ENCODE data around the gene NLRC5.

The NLRC5 gene

DNA sequence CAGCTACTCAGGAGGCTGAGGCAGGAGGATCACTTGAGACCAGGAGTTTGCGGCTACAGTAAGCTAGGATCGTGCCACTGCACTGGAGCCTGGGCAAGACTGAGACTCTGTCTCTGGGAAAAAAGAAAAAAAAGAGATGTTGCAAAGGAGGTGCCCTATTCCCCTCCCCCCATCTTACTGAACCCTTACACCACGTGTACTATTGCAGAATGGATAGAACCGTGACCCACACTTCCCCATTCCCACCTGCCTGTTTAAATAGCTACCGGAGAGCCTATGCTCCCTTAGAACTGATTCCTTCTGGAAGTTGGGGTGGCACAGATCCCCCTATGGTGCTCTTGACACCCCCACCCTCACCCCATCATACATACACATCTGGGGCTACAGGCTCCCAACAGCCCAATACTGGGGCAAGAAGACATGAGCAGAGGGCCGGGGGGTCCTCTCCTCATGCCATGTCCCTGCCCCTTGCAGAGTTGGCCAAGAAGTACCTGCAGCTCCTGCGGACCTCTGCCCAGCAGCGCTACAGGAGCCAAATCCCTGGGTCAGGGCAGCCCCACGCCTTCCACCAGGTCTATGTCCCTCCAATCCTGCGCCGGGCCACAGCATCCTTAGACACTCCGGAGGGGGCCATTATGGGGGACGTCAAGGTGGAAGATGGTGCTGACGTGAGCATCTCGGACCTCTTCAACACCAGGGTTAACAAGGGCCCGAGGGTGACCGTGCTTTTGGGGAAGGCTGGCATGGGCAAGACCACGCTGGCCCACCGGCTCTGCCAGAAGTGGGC lies 35.7 kb downstream of the NLRC5 start:
- H3K4me2 ChIP-seq (ENCODE audit: insufficient read depth, low read length, poor library complexity, severe bottlenecking), result no peak overlapping the region
- no peaks in the 10 kb centered on the region for H3K36me3 ChIP-seq (replicated peaks in 1 of 2; ENCODE audit: control insufficient read depth in 2 of 2, insufficient read depth in 2 of 2, low read length in 2 of 2)

DNA sequence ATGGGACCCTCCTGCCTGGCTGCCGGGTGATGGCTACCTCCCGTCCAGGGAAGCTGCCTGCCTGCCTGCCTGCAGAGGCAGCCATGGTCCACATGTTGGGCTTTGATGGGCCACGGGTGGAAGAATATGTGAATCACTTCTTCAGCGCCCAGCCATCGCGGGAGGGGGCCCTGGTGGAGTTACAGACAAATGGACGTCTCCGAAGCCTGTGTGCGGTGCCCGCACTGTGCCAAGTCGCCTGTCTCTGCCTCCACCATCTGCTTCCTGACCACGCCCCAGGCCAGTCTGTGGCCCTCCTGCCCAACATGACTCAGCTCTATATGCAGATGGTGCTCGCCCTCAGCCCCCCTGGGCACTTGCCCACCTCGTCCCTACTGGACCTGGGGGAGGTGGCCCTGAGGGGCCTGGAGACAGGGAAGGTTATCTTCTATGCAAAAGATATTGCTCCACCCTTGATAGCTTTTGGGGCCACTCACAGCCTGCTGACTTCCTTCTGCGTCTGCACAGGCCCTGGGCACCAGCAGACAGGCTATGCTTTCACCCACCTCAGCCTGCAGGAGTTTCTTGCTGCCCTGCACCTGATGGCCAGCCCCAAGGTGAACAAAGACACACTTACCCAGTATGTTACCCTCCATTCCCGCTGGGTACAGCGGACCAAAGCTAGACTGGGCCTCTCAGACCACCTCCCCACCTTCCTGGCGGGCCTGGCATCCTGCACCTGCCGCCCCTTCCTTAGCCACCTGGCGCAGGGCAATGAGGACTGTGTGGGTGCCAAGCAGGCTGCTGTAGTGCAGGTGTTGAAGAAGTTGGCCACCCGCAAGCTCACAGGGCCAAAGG lies 36.8 kb downstream of the NLRC5 start:
- H3K18ac ChIP-seq (ENCODE audit: low read length), result peak overlapping the region; percentile 61
- H3K4ac ChIP-seq (ENCODE audit: low read length), result no peak overlapping the region
- no peak overlapping the region for H3K4me3 ChIP-seq (ENCODE audit: low read length in 2 of 2)
- peak overlapping the region; percentile 78 for H3K9ac ChIP-seq (ENCODE audit: low read depth, low read length, poor library complexity)
- peaks cover 0 to 2% of the 10 kb centered on the region in 2 donors for H3K4me1 ChIP-seq (ENCODE audit: control insufficient read depth in 2 of 2, insufficient read depth in 1 of 2, low read depth in 1 of 2, low read length in 2 of 2)
- H2BK5ac ChIP-seq (ENCODE audit: low read length), result peak overlapping the region; percentile 62
- peaks cover 0 to 26% (median 0%) of the 10 kb centered on the region in 3 experiments for H3K27me3 ChIP-seq (ENCODE audit: control insufficient read depth in 3 of 3, insufficient read depth in 3 of 3, low read depth in 1 of 3, low read length in 3 of 3)
- peak overlapping the region; percentile 43 for H4K8ac ChIP-seq (ENCODE audit: low read depth, low read length)
- H2AFZ ChIP-seq (ENCODE audit: low read length), result no peak overlapping the region
- H4K91ac ChIP-seq (ENCODE audit: low read depth, low read length, poor library complexity), result no peak overlapping the region
- WGBS, 2 donors (ENCODE audit: extremely low coverage in 2 of 2, insufficient read length in 2 of 2, insufficient replicate concordance in 1 of 2), result no CpG with 5 or more reads among the region's 21 CpGs
- peak overlapping the region; percentile 41 for H2BK15ac ChIP-seq (ENCODE audit: low read length)
- H2BK12ac ChIP-seq (ENCODE audit: low read length), result no peak overlapping the region
- H3K14ac ChIP-seq (ENCODE audit: low read length), result no peak overlapping the region
- no peaks in the 10 kb centered on the region for H3K79me1 ChIP-seq (ENCODE audit: low read depth, low read length)
- H3K36me3 ChIP-seq (replicated peaks in 1 of 2; ENCODE audit: control insufficient read depth in 2 of 2, insufficient read depth in 2 of 2, low read length in 2 of 2), result no peaks in the 10 kb centered on the region
- H2AK5ac ChIP-seq (ENCODE audit: low read depth, low read length), result peak overlapping the region; percentile 51
- no peaks in the 10 kb centered on the region for H3K9me3 ChIP-seq (replicated peaks in 1 of 2; ENCODE audit: control insufficient read depth in 2 of 2, insufficient read depth in 1 of 2, low read depth in 1 of 2, low read length in 2 of 2)
- H3K4me2 ChIP-seq (ENCODE audit: insufficient read depth, low read length, poor library complexity, severe bottlenecking), result no peak overlapping the region
- no peak overlapping the region for H3K27ac ChIP-seq (replicated peaks; ENCODE audit: low read length)
- no peak for DNase-seq (ENCODE audit: low spot score)
- H3K23ac ChIP-seq (ENCODE audit: low read depth, low read length, poor library complexity), result peak overlapping the region; percentile 13
- no peak overlapping the region for H2BK120ac ChIP-seq (ENCODE audit: low read depth, low read length)

More for the DNA sequence above, 35.7 kb downstream of the NLRC5 start:
- Histone ChIP-seq H4K8ac (ENCODE audit: low read depth, low read length) (no peak overlapping the region), H3K18ac (ENCODE audit: low read length) (no peak overlapping the region), H3K4ac (ENCODE audit: low read length) (no peak overlapping the region), H3K4me1 (ENCODE audit: control insufficient read depth in 2 of 2, insufficient read depth in 1 of 2, low read depth in 1 of 2, low read length in 2 of 2) (peaks cover 0 to 2% of the 10 kb centered on the region in 2 donors), H2BK15ac (ENCODE audit: low read length) (peak overlapping the region; percentile 41), H3K27ac (replicated peaks; ENCODE audit: low read length) (no peak overlapping the region), H3K14ac (ENCODE audit: low read length) (no peak overlapping the region), H4K91ac (ENCODE audit: low read depth, low read length, poor library complexity) (no peak overlapping the region), H3K9me3 (replicated peaks in 1 of 2; ENCODE audit: control insufficient read depth in 2 of 2, insufficient read depth in 1 of 2, low read depth in 1 of 2, low read length in 2 of 2) (no peaks in the 10 kb centered on the region), H2BK120ac (ENCODE audit: low read depth, low read length) (no peak overlapping the region), H3K4me3 (ENCODE audit: low read length in 2 of 2) (no peak overlapping the region), H3K9ac (ENCODE audit: low read depth, low read length, poor library complexity) (no peak overlapping the region), H2BK12ac (ENCODE audit: low read length) (no peak overlapping the region), H3K27me3 (ENCODE audit: control insufficient read depth in 3 of 3, insufficient read depth in 3 of 3, low read depth in 1 of 3, low read length in 3 of 3) (peaks cover 0 to 26% (median 0%) of the 10 kb centered on the region in 3 experiments), H2BK5ac (ENCODE audit: low read length) (peak overlapping the region; percentile 62), H3K23ac (ENCODE audit: low read depth, low read length, poor library complexity) (no peak overlapping the region), H2AFZ (ENCODE audit: low read length) (no peak overlapping the region), H3K79me1 (ENCODE audit: low read depth, low read length) (no peaks in the 10 kb centered on the region), H2AK5ac (ENCODE audit: low read depth, low read length) (peak overlapping the region; percentile 51)
- no CpG with 5 or more reads among the region's 19 CpGs for WGBS, 2 donors (ENCODE audit: extremely low coverage in 2 of 2, insufficient read length in 2 of 2, insufficient replicate concordance in 1 of 2)
- no peak for DNase-seq (ENCODE audit: low spot score)

DNA sequence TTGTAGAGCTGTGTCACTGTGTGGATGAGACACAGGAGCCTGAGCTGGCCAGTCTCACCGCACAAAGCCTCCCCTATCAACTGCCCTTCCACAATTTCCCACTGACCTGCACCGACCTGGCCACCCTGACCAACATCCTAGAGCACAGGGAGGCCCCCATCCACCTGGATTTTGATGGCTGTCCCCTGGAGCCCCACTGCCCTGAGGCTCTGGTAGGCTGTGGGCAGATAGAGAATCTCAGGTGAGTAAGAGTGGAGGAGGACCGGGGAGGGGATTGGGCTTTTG lies 37.4 kb downstream of the NLRC5 start:
- Histone ChIP-seq H2AFZ (ENCODE audit: low read length) (no peak overlapping the region), H4K8ac (ENCODE audit: low read depth, low read length) (no peak overlapping the region), H2BK12ac (ENCODE audit: low read length) (no peak overlapping the region), H3K4me3 (ENCODE audit: low read length in 2 of 2) (no peak overlapping the region), H3K4ac (ENCODE audit: low read length) (no peak overlapping the region), H2BK120ac (ENCODE audit: low read depth, low read length) (no peak overlapping the region), H3K4me1 (ENCODE audit: control insufficient read depth in 2 of 2, insufficient read depth in 1 of 2, low read depth in 1 of 2, low read length in 2 of 2) (peaks cover 0 to 2% of the 10 kb centered on the region in 2 donors), H3K9ac (ENCODE audit: low read depth, low read length, poor library complexity) (no peak overlapping the region), H3K23ac (ENCODE audit: low read depth, low read length, poor library complexity) (no peak overlapping the region), H2AK5ac (ENCODE audit: low read depth, low read length) (peak overlapping the region; percentile 51), H3K14ac (ENCODE audit: low read length) (no peak overlapping the region), H4K91ac (ENCODE audit: low read depth, low read length, poor library complexity) (no peak overlapping the region), H2BK15ac (ENCODE audit: low read length) (no peak overlapping the region), H3K18ac (ENCODE audit: low read length) (no peak overlapping the region), H3K9me3 (replicated peaks in 1 of 2; ENCODE audit: control insufficient read depth in 2 of 2, insufficient read depth in 1 of 2, low read depth in 1 of 2, low read length in 2 of 2) (no peaks in the 10 kb centered on the region), H3K4me2 (ENCODE audit: insufficient read depth, low read length, poor library complexity, severe bottlenecking) (no peak overlapping the region), H3K36me3 (replicated peaks in 1 of 2; ENCODE audit: control insufficient read depth in 2 of 2, insufficient read depth in 2 of 2, low read length in 2 of 2) (no peaks in the 10 kb centered on the region), H3K27me3 (ENCODE audit: control insufficient read depth in 3 of 3, insufficient read depth in 3 of 3, low read depth in 1 of 3, low read length in 3 of 3) (peaks cover 0 to 25% (median 0%) of the 10 kb centered on the region in 3 experiments), H3K79me1 (ENCODE audit: low read depth, low read length) (no peaks in the 10 kb centered on the region), H2BK5ac (ENCODE audit: low read length) (no peak overlapping the region), H3K27ac (replicated peaks; ENCODE audit: low read length) (no peak overlapping the region)
- DNase-seq (ENCODE audit: low spot score), result no peak
- no CpG with 5 or more reads among the region's 3 CpGs for WGBS, 2 donors (ENCODE audit: extremely low coverage in 2 of 2, insufficient read length in 2 of 2, insufficient replicate concordance in 1 of 2)

DNA sequence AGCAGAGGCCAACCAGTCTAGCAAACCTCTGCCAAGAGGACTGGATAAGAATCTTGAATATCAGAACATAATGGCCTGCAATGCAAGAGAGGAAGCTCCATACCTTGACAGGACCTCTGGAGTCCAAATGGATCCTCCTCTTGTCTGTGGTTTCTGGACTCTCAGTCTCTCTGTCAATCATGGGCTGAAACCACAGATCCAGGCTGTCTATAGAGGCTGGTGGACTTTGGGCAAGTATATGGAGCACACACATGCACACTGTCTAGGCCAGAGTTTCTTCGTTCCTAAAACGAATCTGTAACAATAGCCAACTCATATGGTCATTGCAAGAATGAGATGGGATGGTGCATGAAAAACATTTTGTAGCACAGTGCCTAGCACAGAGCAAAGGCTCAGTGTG lies 37.7 kb downstream of the NLRC5 start:
- H3K79me1 ChIP-seq (ENCODE audit: low read depth, low read length), result no peaks in the 10 kb centered on the region
- H2AK5ac ChIP-seq (ENCODE audit: low read depth, low read length), result no peak overlapping the region
- H3K4ac ChIP-seq (ENCODE audit: low read length), result no peak overlapping the region

More for the DNA sequence above, 37.7 kb downstream of the NLRC5 start:
- H3K4me3 ChIP-seq (ENCODE audit: low read length in 2 of 2), result no peak overlapping the region
- H2BK5ac ChIP-seq (ENCODE audit: low read length), result no peak overlapping the region
- H3K4me1 ChIP-seq (ENCODE audit: control insufficient read depth in 2 of 2, insufficient read depth in 1 of 2, low read depth in 1 of 2, low read length in 2 of 2), result peaks cover 0 to 2% of the 10 kb centered on the region in 2 donors
- no CpG with 5 or more reads among the region's 2 CpGs for WGBS, 2 donors (ENCODE audit: extremely low coverage in 2 of 2, insufficient read length in 2 of 2, insufficient replicate concordance in 1 of 2)
- DNase-seq (ENCODE audit: low spot score), result no peak
- no peak overlapping the region for H2AFZ ChIP-seq (ENCODE audit: low read length)
- no peak overlapping the region for H2BK12ac ChIP-seq (ENCODE audit: low read length)
- no peak overlapping the region for H4K91ac ChIP-seq (ENCODE audit: low read depth, low read length, poor library complexity)
- H3K27me3 ChIP-seq (ENCODE audit: control insufficient read depth in 3 of 3, insufficient read depth in 3 of 3, low read depth in 1 of 3, low read length in 3 of 3), result peaks cover 0 to 22% (median 0%) of the 10 kb centered on the region in 3 experiments
- no peak overlapping the region for H3K4me2 ChIP-seq (ENCODE audit: insufficient read depth, low read length, poor library complexity, severe bottlenecking)
- H3K14ac ChIP-seq (ENCODE audit: low read length), result no peak overlapping the region
- H2BK120ac ChIP-seq (ENCODE audit: low read depth, low read length), result no peak overlapping the region
- H3K23ac ChIP-seq (ENCODE audit: low read depth, low read length, poor library complexity), result no peak overlapping the region
- H3K27ac ChIP-seq (replicated peaks; ENCODE audit: low read length), result no peak overlapping the region
- H4K8ac ChIP-seq (ENCODE audit: low read depth, low read length), result no peak overlapping the region
- H3K9ac ChIP-seq (ENCODE audit: low read depth, low read length, poor library complexity), result no peak overlapping the region
- H3K18ac ChIP-seq (ENCODE audit: low read length), result no peak overlapping the region
- no peaks in the 10 kb centered on the region for H3K36me3 ChIP-seq (replicated peaks in 1 of 2; ENCODE audit: control insufficient read depth in 2 of 2, insufficient read depth in 2 of 2, low read length in 2 of 2)
- H2BK15ac ChIP-seq (ENCODE audit: low read length), result no peak overlapping the region
- no peaks in the 10 kb centered on the region for H3K9me3 ChIP-seq (replicated peaks in 1 of 2; ENCODE audit: control insufficient read depth in 2 of 2, insufficient read depth in 1 of 2, low read depth in 1 of 2, low read length in 2 of 2)
